HG02973 (cell line): ENCODE results near the gene TEX54.
"Not testable (repeated sequence)": the region's sequence is repeated elsewhere in the genome, so short reads cannot be mapped to it uniquely, and the experiment has no call there.

Experiments
- ATAC-seq: cut with Tn5 transposase; IDR thresholded peaks from one replicate; pipeline ENCODE4 v1.9.1; 2021; ENCODE audit warnings: moderate library complexity; ENCODE audit not compliant: unreplicated experiment

TEX54 gene

DNA sequence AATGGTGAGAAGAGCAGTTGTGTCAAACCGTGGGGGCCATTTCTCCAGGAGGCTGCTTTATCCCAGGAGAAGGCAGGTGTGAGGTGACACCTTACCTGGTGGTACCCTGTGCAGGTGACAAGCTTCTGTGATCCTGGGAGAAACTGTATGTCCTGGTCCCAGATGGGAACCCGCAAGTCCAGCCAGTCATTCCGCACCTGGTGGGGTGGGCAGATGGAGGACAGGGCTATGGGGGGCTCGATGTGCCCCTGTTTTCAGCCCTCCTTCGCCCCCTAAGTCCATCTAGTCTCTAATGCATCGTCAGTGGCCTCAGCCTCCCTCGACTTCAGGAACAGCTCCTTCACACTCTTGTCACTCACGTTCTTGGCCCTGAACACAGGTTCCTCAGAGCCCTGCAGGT, 2.7 kb upstream of the TEX54 start:
- ATAC-seq: no peak

DNA sequence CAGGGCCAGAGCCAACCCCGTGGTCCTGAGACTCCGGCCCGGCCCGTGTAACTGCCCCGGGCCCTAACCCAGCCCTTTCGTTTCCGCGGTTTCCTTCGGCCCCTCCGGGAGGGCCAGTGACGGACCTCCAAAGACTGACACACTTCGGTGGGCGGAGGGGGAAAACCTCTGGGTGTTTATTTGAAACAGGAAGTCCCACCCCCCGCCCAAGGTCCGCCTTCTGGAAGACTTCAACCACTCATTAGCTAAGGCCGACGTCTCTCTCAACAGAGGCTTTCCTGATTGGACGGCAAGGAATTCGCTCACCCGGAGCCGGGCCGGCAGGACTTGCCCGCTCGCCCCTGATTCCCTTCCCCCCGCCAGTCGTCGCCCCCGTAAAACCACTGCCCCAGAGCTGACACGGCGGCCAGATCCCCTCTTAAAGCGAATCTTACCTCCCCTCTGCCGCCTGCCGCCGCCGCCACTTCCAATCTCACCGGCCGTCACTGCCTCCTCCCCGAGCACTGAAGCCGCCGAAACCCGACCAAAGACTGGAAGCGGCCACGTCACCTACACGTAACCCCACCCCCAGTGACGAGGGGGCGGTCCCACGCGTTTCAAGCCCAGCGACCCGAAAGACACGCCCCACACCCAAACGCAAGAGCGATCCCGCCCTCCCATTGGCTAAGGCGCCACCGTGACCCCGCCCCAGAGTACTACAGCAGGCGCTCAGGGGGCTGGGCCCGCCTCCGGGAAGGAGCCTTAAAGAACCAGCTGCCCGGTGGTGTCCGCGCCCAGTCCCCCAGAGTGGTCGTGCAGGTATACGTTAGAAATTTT, 913 bp downstream of the TEX54 start, which contains the start of gene STX5:
TSS of gene STX5 (minus strand) at position 532 of the 816 bp plus-strand sequence. CDS start 808 bp downstream, outside the sequence.
- ATAC-seq: peak; percentile 75

GRCh38 chr11:62830904-62831519, 1.6 kb downstream of the TEX54 start:
- ATAC-seq: peak; percentile 5

DNA sequence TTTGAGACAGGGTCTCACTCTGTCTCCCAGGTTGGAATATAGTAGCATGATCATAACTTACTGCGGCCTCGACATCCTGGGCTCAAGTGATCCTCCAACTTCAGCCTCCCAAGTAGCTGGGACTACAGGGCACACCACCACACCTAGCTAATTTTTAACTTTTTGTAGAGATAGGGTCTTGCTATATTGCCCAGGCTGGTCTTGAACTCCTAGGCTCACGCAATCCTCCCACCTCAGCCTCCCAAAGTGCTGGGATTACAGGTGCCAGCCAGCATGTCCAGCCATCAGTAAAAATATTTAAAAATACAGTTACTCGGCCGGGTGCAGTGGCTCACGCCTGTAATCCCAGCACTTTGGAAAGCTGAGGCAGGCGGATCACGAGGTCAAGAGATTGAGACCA, 4.5 kb downstream of the TEX54 start:
- ATAC-seq: not testable (repeated sequence)

GRCh38 chr11:62823677-62824076, 9.0 kb downstream of the TEX54 start:
- no peak for ATAC-seq

GRCh38 chr11:62817129-62817528, 15.5 kb downstream of the TEX54 start:
- ATAC-seq: no peak

- ATAC-seq: no peak
These were observed 16.1 kb downstream of the TEX54 start for GRCh38 chr11:62816557-62816956.

DNA sequence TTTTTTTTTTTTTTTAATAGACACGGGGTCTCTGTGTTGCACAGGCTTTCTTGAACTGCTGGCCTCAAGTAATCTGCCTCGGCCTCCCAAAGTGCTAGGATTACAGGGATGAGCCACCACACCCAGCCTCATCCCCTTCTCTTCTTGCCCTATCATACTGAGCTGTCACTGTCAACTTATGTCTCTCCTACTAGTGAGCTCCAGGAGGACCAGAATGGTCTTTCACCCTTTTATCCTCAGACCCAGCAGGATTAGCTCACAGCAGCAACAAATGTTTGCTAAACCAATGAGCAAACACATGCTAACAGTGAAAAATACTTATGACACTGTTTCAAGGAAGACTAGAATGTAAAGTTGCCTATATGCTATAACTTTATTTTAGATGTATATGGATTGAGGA, 21.0 kb downstream of the TEX54 start:
- ATAC-seq: no peak

DNA sequence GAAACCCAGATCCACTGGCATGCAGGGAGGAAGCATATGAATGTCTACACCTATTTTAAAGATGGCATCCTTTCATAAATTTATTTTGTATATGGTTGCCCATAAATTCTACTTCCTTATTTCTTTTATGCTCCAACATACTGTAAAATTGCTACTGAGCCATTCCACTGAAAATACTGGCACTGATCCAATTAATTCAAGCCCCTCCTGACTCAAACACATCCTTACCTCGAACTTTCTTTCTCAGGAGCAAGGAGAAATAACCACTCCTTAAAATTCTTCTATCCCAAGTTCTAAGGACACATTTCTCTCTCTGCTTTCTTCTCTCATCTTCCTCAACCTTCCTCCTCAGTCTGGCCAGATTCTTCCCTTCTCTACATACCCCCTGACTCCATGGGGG, 21.9 kb downstream of the TEX54 start:
- no peak for ATAC-seq

DNA sequence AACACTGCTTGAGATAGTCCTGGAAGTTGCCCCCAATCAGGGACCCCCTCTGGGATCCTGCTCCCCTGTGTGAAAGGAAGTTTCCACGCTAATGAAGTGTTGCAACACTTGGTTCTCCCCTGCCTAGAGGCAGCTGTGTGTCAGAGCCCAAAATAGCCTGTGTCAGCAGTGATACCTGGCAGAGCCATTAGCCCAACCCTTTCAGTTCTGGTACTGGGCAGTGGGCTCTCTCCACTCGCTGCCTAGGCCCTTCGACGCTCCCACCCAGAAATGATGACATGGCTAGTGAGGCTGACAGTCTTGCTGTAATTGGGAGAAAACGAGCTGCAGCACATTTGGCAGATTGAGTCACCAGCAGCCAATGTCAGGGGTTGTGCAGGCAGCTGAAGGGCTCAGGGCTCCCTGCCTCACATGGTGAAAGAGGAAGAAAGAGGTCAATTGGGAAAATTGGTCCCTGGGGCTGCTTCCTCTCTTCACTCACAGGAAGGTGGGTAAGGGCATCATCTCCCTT, 26.0 kb downstream of the TEX54 start:
- ATAC-seq: no peak

DNA sequence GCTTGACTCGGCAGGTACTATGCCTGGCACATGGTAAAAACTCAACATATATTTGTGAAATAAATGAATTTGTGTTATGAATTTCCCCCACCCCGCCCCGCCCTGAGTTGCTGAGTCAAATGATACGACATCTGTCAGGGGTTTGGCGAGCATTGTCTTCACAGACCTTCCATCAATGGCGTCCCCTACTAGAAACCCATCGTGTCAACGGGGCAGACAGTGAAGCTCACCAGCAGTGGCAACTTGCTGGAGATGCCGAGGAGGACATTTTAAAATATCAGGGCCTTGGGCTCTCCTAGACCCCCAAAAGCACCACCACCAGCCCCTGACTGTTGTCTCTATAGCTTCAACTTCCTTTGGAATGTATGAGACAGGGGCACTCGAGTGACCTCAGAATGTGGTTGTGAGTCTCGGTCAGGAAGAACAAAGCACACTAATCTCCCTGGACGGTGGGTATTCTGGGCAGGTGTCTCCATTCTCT, 26.6 kb downstream of the TEX54 start:
- ATAC-seq: no peak

GRCh38 chr11:62805076-62805892, 27.4 kb downstream of the TEX54 start, which contains the start of gene NXF1:
Gene NXF1 (minus strand): TSS chr11:62805440. CDS start chr11:62805356, 84 bp downstream.
- peak; percentile 74 for ATAC-seq

GRCh38 chr11:62804310-62805075, 28.1 kb downstream of the TEX54 start:
- ATAC-seq: peak; percentile 11

GRCh38 chr11:62801071-62801470, 31.6 kb downstream of the TEX54 start:
- ATAC-seq: no peak

DNA sequence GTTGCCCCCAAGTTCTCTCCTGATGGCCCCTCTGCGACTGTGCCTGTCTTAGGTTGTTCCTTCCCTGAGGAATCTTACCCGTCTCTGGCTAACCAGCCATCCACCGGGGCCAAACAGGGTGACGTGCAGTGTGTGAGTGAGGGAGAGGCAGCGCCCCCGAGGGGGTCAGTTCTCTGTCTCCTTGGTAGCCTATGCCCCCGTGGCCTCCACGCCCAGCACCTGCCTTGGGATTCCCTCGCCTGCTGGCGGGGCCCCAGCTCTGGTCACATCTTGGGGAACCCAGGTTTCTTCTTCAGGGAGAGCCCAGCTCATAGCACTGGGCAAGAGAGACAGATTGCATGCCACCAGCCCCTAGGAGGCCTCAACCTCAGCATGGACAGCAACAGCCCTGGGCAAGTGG, 33.2 kb downstream of the TEX54 start:
- no peak for ATAC-seq

DNA sequence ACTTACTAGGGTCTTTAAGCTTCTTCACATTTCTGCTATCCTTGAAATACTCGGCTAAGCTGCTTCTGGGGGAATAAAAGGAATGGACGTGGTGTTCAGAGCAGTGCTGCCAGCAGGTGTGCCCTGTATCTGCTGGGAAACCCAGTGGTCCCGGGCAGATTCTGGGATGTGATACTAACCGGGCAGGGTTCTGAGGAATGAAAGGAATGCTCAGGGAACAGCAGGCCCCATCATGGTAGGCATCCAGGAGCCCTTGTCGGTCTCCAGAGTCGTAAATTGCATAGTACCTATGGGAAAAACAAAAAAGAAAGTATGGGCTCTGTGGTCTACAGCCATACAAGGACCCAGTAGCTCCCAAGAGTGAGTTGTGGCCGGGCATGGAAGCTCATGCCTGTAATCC, 36.4 kb downstream of the TEX54 start:
- no peak for ATAC-seq

DNA sequence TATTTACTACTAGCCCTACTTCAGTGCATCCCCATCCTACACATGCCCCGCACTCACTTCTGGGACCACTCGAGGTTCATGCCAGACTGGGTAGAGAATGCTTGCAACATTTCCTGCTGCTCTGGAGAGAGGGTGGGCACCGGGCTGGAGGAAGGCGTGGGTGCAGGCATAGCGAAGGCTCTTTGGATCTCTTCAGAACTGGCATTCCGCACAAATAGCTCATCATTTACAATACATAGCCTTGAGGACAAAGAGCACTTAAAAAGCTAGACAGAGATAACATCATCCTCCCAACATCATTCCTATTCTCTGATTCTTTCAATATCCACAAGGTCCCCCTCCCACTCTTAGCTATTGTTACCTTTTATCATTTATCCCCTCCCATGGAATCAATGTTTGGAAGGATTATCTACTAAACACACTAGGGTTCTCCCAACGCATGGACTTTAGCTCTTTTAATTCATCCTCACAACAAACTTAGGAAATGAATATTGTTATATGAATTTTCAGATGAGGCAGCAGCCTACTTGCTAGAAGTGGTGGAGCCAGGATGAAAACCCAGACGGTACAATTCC, 38.4 kb downstream of the TEX54 start:
- no peak for ATAC-seq

GRCh38 chr11:62792202-62792575, 40.5 kb downstream of the TEX54 start:
- no peak for ATAC-seq

DNA sequence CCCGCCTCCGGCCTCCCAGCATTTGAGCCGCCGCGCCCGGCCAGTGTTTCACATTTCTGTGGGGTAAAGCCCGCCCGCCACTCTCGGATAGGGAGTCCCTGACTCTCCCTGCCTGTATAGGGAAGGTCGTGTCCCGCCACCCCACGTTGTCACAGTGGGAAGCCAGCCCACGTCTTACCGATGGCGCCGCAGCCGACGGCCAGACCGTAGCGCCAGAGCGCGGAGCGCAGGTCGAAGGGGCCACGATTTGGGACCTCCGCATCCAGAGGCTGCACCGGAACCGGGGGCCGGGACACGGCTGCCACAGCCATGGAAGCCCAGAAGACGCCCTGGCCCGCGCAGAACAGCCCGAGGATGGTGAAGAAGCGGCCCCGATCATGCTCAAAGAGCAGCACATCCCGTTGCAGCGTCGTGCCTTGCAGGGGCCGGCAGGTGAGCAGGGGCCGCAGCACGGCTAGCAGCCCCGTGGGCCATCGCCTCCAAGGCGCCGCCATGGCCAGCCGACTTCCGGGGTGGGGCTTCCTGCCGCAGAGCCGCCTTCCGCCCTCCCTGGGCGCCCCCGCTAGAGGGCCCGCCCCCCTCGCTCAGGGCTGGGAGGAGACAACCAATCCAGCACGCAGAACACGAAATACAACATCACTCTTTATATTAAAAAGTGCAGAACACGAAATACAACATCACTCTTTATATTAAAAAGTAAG, 41.0 kb downstream of the TEX54 start, which contains the start of gene TMEM223:
TSS of gene TMEM223 (minus strand) at position 506 of the 701 bp plus-strand sequence. CDS start at position 494, 12 bp downstream.
- peak; percentile 66 for ATAC-seq
